Uterus (tissue), 4 donors: ENCODE results near the gene SPATA2. TPM values are rescaled to one million over a fixed set of nuclear protein-coding genes. Genes with fewer than 3 reads are reported as not detected.

Experiments
- DNase-seq, 2 donors: peaks; one replicate each; pipeline ENCODE4 v3.0.0-alpha.2; 2019 to 2020
- H3K27ac ChIP-seq, 2 donors: fragments of 200-600 bp; sonication (generic); 1 replicate in 1 of 2; 2 replicates in 1 of 2; pipeline ENCODE4 v1.5.1; 2016 to 2018
- H3K27me3 ChIP-seq, 2 donors: fragments of 200-600 bp; sonication (generic); one replicate each; pipeline ENCODE4 v1.5.1; 2018 to 2019; ENCODE audit warnings: control low read depth in 1 of 2
- H3K36me3 ChIP-seq, 2 donors: fragments of 200-600 bp; sonication (generic); one replicate each; pipeline ENCODE4 v1.5.1; 2019; ENCODE audit warnings: control low read depth in 1 of 2
- H3K4me1 ChIP-seq, 2 donors: fragments of 200-600 bp; sonication (generic); one replicate each; pipeline ENCODE4 v1.5.1; 2018 to 2019; ENCODE audit warnings: control low read depth in 1 of 2
- H3K4me3 ChIP-seq, 2 donors: fragments of 200-600 bp; sonication (generic); 1 replicate in 1 of 2; 2 replicates in 1 of 2; pipeline ENCODE4 v1.5.1; 2018 to 2019; ENCODE audit warnings: mild to moderate bottlenecking in 1 of 2
- H3K9me3 ChIP-seq, 2 donors: fragments of 200-600 bp; sonication (generic); one replicate each; pipeline ENCODE4 v1.5.1; 2019; ENCODE audit warnings: control low read depth in 1 of 2
- POLR2A ChIP-seq, 2 donors: fragments of 450-650 bp; IDR thresholded peaks; one replicate each; pipeline ENCODE4 v1.6.1; 2016; ENCODE audit warnings: antibody characterized with exemption in 2 of 2, mild to moderate bottlenecking in 1 of 2, moderate library complexity in 1 of 2
- intact Hi-C: fragments of 100-400 bp; cut with DNase I; formaldehyde crosslinking; loops from one replicate; pipeline ENCODE4 v1.15.1; 2023; ENCODE audit warnings: low total_unique reads
- total RNA-seq, 4 donors: library from RNA; depleted of rRNA in 3 of 4; stranded (reverse); fragments of >200 nt in 3 of 4; gene quantifications; one replicate each; pipeline versions ENCODE4 v1.1.0 to v1.2.4, GENCODE V29; 2014 to 2023
- TF ChIP-seq, protein P1 (sequence below), 4 experiments: fragments of 200-600 bp in 2 of 4; fragments of 450-650 bp in 2 of 4; sonication (generic) in 2 of 4; IDR thresholded peaks; one replicate each; pipeline ENCODE4 v1.5.1; 2016 to 2019; ENCODE audit warnings: antibody characterized with exemption in 4 of 4, mild to moderate bottlenecking in 2 of 4, moderate library complexity in 1 of 4
- donor health status: DM: yes; HTN: yes; CAD: no.

SPATA2 gene
- total RNA-seq, 4 donors from 2014 or later: 2.4 to 9.2 (median 3.5) TPM

DNA sequence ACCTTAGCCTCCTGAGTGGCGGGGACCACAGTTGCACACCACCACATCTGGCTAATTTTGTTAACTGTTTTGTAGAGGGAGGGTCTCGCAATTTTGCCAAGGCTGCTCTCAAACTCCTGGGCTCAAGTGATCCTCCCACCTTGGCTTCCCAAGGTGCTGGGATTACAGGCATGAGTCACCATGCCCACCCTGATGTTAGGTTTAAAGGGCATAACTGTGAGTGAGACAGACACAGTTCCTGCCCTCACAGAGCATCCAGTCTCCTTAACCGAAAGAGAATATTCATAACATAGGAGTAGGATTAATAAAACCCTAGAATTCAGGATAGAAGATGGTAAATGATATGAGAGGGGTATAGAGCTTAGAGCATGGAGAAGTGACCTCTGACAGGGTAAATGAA lies 3.1 kb upstream of the SPATA2 start:
- DNase-seq: no peak
- no peaks in the 10 kb centered on the region for H3K36me3 ChIP-seq
- intact Hi-C loops: no loop called here
- H3K27me3 ChIP-seq: no peaks in the 10 kb centered on the region
- no peak overlapping the region for H3K4me3 ChIP-seq
- TF ChIP-seq POLR2A (IDR thresholded peaks at IDR 0.05): no peak
- TF ChIP-seq, protein P1, sequence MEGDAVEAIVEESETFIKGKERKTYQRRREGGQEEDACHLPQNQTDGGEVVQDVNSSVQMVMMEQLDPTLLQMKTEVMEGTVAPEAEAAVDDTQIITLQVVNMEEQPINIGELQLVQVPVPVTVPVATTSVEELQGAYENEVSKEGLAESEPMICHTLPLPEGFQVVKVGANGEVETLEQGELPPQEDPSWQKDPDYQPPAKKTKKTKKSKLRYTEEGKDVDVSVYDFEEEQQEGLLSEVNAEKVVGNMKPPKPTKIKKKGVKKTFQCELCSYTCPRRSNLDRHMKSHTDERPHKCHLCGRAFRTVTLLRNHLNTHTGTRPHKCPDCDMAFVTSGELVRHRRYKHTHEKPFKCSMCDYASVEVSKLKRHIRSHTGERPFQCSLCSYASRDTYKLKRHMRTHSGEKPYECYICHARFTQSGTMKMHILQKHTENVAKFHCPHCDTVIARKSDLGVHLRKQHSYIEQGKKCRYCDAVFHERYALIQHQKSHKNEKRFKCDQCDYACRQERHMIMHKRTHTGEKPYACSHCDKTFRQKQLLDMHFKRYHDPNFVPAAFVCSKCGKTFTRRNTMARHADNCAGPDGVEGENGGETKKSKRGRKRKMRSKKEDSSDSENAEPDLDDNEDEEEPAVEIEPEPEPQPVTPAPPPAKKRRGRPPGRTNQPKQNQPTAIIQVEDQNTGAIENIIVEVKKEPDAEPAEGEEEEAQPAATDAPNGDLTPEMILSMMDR (IDR thresholded peaks at IDR 0.05): no peak
- H3K27ac ChIP-seq: no peak overlapping the region
- peaks cover 3 to 9% of the 10 kb centered on the region in 2 donors for H3K4me1 ChIP-seq
- no peaks in the 10 kb centered on the region for H3K9me3 ChIP-seq

DNA sequence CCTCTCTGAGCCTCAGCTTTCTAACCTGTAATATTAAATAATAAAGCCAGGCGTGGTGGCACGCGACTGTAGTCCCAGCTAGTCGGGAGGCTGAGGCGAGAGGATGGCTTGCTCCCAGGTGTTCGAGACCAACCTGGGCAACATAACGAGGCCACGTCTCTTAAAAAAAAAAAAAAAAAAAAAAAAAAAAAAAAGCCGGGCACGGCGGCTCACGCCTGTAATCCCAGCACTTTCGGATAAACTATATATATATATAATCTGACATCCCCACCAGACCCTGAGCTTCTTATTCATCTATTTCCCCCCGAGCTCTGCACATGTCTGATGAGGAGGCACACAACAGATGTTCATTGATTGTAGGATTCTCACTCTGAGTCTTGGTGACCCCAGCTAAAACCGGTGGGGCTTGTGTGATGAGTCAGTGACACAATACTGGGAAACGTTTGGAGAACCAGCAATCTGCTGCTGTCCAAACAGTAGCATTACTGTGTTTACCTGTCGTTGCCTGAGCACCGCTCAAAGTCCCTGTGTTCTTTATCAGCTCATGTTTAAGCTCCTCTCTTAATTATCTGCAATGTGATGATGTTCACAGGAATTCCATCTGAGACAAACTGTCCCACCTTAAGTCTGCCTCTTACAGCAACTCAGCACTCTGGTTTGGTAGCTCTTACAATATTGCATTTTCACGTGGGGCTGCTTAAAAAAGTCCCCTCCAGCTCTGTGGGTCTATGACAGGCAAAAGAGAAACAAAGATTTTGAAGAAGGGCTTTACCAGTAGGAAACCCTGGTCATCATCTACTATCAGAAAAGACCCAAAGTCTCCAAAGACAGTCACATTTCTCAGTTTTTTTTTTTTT lies 1.0 kb upstream of the SPATA2 start:
- H3K27me3 ChIP-seq: no peaks in the 10 kb centered on the region
- H3K4me3 ChIP-seq: peak overlapping the region; percentile 79 to 85
- DNase-seq: no peak
- H3K36me3 ChIP-seq: no peaks in the 10 kb centered on the region
- H3K4me1 ChIP-seq: peaks cover 3 to 10% of the 10 kb centered on the region in 2 donors
- TF ChIP-seq, protein P1 (IDR thresholded peaks at IDR 0.05): no peak
- TF ChIP-seq POLR2A (IDR thresholded peaks at IDR 0.05): no peak
- intact Hi-C loops: no loop called here
- H3K9me3 ChIP-seq: no peaks in the 10 kb centered on the region
- peak overlapping the region; percentile 98 to 100 for H3K27ac ChIP-seq

DNA sequence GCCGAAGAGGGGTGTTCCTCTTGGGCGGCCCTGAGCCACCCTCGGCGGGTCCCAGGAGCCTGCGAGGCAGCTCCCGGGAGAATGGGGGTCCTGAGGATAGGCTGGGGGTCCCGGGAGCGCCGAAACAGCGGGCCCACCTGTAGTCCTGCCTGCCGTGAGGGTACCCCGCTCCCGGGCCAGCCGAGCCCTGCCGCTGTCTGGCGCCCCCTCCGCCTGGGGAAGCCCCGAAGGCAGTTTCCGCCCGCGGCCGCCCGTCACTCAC lies 280 bp downstream of the SPATA2 start:
- peak overlapping the region; percentile 79 to 85 for H3K4me3 ChIP-seq
- H3K4me1 ChIP-seq: peaks cover 3 to 10% of the 10 kb centered on the region in 2 donors
- TF ChIP-seq, protein P1 (IDR thresholded peaks at IDR 0.05): no peak
- no peak for TF ChIP-seq POLR2A (IDR thresholded peaks at IDR 0.05)
- H3K27ac ChIP-seq: peak overlapping the region; percentile 98 to 100
- no peak for DNase-seq
- no peaks in the 10 kb centered on the region for H3K36me3 ChIP-seq
- H3K9me3 ChIP-seq: no peaks in the 10 kb centered on the region
- H3K27me3 ChIP-seq: no peaks in the 10 kb centered on the region
- intact Hi-C loops: no loop called here

DNA sequence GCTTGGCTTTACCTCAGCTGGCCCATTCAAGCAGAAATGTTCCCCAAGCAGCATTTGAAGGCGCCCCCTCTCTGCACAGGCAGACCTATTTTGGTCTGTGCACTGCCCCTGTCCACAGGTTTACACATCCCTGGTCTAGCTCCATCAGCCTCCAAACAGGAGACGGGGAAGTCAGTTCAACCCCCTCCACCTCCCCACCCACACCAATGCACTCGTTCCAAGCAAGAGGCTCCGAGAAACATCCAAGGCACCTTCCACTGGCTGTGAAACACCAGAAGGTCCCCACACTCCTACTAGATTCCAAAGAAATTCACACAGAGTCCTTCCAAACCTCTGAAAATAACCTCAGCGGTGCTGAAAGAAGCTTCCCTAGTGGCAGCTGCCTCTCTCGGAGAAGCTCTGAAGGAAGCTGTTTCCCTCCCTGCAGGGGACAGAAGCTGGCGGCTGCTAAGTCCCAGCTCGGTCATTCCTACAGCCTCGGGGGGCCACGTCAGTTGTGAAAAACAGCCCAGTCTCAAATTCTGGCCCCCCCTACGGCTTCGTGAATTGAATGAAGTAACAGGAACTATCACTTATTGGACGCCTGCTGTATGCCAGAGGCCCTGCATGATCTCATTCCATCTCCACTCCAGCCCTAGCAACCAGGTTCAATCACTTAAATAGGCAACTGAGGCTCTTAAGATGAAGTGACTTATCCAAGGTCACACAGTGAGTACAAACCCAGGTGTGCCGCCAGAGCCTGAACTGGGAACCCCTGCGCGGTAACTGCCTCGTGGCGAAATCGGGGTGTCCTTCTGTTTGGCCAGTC lies 815 bp downstream of the SPATA2 start:
- H3K4me1 ChIP-seq: peaks cover 3 to 10% of the 10 kb centered on the region in 2 donors

More for the DNA sequence above, 815 bp downstream of the SPATA2 start:
- DNase-seq: no peak
- H3K4me3 ChIP-seq: peak overlapping the region; percentile 79 to 85
- no peaks in the 10 kb centered on the region for H3K9me3 ChIP-seq
- H3K27me3 ChIP-seq: no peaks in the 10 kb centered on the region
- intact Hi-C loops: no loop called here
- peak overlapping the region; percentile 98 to 100 for H3K27ac ChIP-seq
- no peaks in the 10 kb centered on the region for H3K36me3 ChIP-seq
- no peak for TF ChIP-seq POLR2A (IDR thresholded peaks at IDR 0.05)
- TF ChIP-seq, protein P1 (IDR thresholded peaks at IDR 0.05): no peak
